SIG-M5 treated with dmso at 0.1 percent for 504 hours (cell line): Measurements from ENCODE around the gene TGFA.

Experiments
- DNase-seq: peaks from one replicate; lab custom pipeline; 2025; ENCODE audit not compliant: unreplicated experiment; lab: John Stamatoyannopoulos, UW

Gene TGFA

DNA sequence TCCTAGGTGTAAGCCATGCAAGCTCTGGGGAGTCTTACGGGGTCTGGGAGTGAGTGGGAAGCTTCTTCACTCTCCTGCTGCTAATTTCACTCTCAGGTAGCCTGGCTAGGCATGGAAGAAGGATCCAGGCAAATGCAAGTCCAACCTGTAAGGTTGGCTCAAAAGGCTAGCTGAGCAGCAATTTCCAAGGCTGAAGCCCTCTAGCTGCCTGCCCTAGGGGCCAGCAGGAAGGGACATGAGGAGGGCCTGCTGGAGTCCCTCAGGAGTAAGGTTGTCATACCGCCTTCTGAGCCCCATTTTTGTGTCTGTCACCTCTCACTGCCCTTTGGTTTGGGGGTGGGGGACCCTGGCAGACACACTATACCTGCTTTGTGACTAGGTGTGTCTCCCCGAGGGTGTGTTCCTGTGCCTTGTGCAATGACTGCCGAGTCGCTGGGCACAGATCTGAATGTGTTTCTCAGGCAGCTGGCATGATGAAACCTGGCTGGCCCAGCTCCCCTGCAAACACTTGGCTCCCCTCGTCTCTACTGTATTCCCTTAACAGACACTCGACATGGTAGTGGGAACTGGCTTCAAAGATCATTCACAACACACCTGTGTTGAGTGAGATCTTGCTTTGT lies 127.8 kb downstream of the TGFA start:
- no peak for DNase-seq

GRCh38 chr2:70420740-70421139 lies 132.9 kb downstream of the TGFA start:
- DNase-seq, result no peak

DNA sequence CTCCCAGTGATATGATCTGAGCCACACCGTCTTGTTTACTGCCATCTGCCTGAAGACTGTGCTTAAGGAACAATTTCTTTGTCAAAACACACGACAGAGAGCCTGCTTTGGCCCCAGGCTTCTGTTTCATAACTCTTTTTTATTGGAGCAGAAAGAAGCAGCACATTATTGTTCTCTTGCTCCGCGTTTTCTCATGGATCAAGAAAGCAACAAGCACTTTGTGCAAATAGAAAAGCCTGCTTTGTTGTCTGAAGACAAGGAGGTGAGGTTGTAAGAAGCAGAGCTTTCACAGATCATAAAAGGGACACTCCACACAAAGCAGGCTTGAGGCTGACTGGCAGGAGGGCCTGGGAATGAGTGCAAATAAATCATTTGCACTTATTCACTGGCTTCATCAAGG lies 133.5 kb downstream of the TGFA start:
- no peak for DNase-seq

DNA sequence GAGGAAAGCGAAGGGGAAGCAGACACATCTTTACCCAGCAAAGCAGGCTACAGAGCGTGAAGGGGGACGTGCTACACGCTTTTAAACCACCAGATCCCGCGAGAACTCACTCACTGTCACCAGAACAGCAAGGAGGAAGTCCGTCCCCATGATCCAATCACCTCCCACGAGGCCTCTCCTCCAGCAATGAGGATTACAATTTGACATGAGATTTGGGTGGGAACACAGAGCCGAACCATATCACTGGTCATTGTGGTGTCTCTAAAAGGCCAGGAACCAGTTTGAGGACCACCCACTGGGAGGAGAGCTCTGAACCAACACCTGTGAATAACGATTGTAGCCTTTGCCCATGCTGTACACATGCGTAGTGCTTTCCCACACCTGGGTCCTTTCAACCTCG lies 135.1 kb downstream of the TGFA start:
- DNase-seq, result no peak

GRCh38 chr2:70417011-70417410 lies 136.6 kb downstream of the TGFA start:
- DNase-seq, result no peak

DNA sequence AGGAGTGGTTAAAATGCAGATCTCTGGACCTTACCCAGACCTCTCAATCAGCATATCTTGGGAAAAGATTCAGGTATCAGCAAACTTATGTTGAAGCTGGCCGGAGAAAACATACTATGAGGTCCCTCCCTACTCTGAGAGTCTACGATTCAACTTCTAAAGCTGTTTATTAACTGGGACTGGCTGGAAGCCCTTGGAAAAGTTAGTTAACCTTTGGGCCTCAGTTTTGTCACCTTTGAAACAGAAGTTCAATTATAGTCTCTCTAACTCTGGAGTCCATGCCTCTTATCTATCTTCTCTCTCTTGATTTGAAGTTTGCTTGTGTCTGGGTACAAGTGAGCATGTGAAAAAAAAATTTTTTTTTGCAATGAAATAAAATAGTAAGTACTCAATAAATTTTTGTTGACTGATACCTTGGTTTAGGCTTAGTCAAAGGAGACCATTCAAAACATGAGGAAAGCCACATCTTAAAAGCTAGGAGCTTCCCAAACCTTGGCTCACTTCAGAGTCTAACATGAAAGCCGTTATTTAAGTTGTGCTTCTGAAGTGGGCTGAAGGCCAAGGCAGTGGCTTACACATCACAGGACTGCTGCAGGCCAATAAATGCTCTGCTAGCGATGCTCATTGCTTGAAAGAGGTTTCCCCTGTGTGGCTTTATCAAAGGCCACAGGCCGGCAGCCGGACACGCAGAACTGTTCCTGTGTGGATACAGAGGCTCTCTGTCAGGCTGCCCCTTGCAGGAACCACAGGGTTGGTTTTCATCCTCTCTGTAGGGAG lies 141.1 kb downstream of the TGFA start:
- no peak for DNase-seq

DNA sequence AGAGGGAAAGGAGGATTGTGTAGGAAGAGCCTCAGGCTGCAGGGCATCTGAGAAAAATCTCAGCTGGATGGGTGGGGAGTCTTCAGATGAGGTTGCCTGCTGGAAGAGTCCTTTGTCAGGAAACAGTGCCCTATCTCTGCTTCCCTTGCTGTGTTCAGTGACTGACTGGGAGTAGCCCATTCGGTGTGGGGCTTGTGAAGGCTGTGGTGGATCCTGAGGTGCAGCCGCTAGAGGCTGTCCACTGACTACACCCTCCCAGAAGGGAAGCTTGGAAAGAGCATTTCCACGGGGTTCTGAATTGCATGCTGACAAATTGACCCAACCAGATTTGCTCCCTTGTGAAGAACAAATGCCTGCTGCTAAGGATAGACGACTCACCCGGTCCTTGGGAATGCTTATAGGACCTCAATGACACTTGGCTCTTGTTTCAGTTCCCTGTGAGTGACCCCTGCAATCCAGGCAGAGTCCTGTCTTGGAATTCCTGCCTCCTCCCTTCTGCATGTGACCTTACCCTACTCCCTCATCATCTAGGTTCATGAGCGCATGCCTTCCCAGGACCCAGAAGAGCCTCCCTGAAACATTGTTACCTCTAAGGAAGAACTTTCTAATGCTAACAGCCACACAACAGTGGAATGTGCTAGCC lies 142.0 kb downstream of the TGFA start:
- DNase-seq, result no peak

- DNase-seq, result no peak
Observed at GRCh38 chr2:70403267-70404053, 150.2 kb downstream of the TGFA start.

DNA sequence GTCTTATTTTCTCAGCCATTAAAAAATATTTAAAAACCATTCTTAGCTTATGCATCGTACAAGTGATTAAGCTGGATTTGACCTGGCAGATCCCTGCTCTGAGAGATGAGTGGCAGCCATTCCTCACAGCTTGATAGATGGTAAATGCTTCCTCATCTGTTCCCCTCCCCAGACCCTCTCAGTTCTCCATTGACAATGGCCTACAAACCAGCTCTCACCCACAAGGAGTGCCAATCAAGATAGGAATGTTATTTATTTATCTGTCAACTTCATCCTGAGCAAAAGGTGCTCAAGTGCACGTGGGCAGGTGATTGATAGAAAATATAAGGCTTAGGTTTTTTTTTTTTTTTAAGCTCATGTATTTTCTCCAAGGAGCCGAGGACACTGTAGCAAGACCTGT lies 153.1 kb downstream of the TGFA start:
- DNase-seq, result no peak

GRCh38 chr2:70399046-70399445 lies 154.6 kb downstream of the TGFA start:
- DNase-seq, result no peak
